ENCODE data around the gene PKD1.
"Not testable (repeated sequence)": the region's sequence is repeated elsewhere in the genome, so short reads cannot be mapped to it uniquely, and the experiment has no call there.

PKD1 gene

DNA sequence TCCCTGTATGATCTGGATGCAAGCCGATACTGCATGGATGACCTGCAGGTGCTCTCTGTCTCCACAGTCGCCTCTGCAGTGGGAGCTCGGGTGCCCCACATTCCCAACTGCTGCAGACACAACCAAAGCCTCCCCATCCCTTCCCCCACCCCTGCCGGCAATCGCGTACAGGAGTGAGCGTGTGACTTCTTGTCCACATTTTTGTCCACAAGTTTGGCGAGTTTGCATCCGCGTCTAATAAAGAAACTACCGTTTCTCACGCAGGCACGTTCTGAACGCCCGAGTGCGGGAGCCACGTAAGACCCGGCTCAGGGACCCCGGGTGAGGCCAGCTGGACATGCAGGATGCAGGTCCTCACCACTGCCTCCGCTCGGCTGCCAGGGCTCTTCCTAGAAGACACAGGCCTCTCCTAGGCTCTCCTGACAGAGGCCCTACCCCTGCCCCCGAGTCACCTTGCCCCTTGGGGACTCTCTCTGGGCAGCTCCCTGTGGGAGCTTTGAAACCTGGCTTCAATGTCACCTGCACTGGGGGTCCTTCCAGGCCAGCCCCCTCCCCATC is 5.7 kb downstream of the PKD1 start:
- not testable (repeated sequence) for H3K27ac ChIP-seq (ENCODE audit: low read depth, low read length); H2AFZ ChIP-seq (ENCODE audit: low read length, unreplicated experiment); H3K4me3 ChIP-seq (ENCODE audit: low read depth, low read length); H3K27me3 ChIP-seq (ENCODE audit: insufficient read depth, low read length); H3K36me3 ChIP-seq (ENCODE audit: insufficient read depth, low read length)
- peaks cover 29% of the 10 kb centered on the region for H3K79me2 ChIP-seq (ENCODE audit: control insufficient read depth, insufficient read depth, low read length, unreplicated experiment)
- H3K4me1 ChIP-seq (ENCODE audit: control insufficient read depth, insufficient read depth, low read length, unreplicated experiment) = peaks cover 22% of the 10 kb centered on the region

DNA sequence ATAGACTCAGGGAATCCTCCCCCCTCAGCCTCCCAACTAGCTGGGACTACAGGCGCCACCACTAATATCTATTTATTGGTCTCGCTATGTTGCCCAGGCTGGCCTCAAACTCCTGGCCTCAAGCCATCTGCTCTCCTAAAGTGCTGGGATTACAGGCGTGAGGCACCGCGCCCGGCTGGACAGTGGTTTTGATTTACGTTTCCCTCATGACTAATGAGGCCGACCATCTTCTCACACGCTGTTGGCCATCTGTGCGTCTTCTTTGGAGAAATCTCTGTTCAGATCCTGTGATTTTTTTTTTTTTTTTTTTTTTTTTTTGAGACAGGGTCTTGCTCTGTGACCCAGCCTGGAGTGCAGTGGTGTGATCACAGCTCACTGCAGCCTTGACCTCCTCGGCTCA is 6.4 kb downstream of the PKD1 start:
- H3K4me3 ChIP-seq (ENCODE audit: low read depth, low read length); H3K27me3 ChIP-seq (ENCODE audit: insufficient read depth, low read length); H2AFZ ChIP-seq (ENCODE audit: low read length, unreplicated experiment); H3K36me3 ChIP-seq (ENCODE audit: insufficient read depth, low read length); H3K27ac ChIP-seq (ENCODE audit: low read depth, low read length): not testable (repeated sequence)
- Histone ChIP-seq H3K4me1 (ENCODE audit: control insufficient read depth, insufficient read depth, low read length, unreplicated experiment) (peaks cover 27% of the 10 kb centered on the region), H3K79me2 (ENCODE audit: control insufficient read depth, insufficient read depth, low read length, unreplicated experiment) (peaks cover 33% of the 10 kb centered on the region)

- H3K4me3 ChIP-seq (ENCODE audit: low read depth, low read length); H2AFZ ChIP-seq (ENCODE audit: low read length, unreplicated experiment); H3K27me3 ChIP-seq (ENCODE audit: insufficient read depth, low read length); H3K27ac ChIP-seq (ENCODE audit: low read depth, low read length); H3K36me3 ChIP-seq (ENCODE audit: insufficient read depth, low read length): not testable (repeated sequence)
- peaks cover 35% of the 10 kb centered on the region for H3K79me2 ChIP-seq (ENCODE audit: control insufficient read depth, insufficient read depth, low read length, unreplicated experiment)
- H3K4me1 ChIP-seq (ENCODE audit: control insufficient read depth, insufficient read depth, low read length, unreplicated experiment) = peaks cover 29% of the 10 kb centered on the region
Measured at GRCh38 chr16:2127630-2128280, 7.9 kb downstream of the PKD1 start.

DNA sequence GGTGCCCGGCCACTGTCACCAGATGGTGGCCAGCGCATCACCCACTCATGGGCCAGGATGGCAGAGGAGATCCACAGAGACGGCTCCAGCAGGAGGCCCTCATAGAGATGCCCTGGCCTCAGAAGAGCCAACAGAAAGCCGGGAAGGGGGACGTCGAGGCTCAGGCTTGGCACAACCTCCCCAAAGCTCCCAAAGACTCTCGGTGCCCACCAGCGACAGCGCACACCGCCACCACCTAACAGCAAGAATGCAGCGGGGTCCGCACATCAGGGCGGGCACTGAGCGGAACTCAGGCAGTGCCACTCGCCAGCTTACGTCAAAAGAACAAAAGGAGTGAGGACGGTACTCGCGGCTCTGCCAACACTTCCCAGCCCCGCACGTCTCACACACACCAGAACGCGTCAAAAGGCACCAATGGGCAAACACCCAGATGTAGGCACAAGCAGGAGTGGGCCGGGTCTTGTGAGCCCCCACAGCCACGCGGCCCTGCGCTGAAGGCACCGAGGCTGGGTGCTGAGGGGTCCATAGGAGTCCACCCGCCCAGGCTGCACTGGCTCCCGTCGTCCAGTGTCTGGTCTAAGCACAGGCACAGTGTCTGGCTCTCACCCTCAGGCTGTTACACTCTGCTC is 8.7 kb downstream of the PKD1 start:
- not testable (repeated sequence) for H3K27ac ChIP-seq (ENCODE audit: low read depth, low read length); H3K27me3 ChIP-seq (ENCODE audit: insufficient read depth, low read length); H3K4me3 ChIP-seq (ENCODE audit: low read depth, low read length); H2AFZ ChIP-seq (ENCODE audit: low read length, unreplicated experiment); H3K36me3 ChIP-seq (ENCODE audit: insufficient read depth, low read length)
- Histone ChIP-seq H3K4me1 (ENCODE audit: control insufficient read depth, insufficient read depth, low read length, unreplicated experiment) (peaks cover 29% of the 10 kb centered on the region), H3K79me2 (ENCODE audit: control insufficient read depth, insufficient read depth, low read length, unreplicated experiment) (peaks cover 41% of the 10 kb centered on the region)

DNA sequence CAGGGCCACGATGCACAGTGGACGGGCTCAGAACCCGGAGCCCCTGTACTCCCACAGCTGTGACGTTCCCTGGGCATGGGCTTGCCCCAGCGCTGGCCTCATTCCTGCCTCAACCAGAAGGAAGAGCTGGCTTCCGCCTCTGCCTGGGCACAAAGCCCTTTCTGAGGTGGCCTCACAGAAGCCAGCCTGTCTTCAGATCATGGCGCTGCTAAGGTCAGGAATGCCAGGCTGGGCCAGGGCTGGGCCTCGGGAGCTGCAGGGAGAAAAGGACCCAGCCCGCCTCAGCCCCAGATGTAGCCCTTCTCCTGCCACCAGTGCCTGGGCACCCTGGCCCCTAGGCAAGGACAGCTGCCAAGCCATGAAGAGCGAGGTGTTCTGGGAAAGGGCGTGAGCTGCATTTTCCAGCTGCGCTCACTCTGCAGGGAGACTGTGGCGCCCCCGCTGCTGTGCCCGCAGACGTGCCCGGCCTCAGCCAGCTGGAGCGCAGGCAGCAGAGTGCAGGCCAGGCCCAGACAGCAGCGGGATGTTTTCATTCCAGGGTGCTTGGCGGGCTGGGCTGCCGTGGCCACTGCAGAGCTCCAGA is 9.4 kb downstream of the PKD1 start:
- H3K4me3 ChIP-seq (ENCODE audit: low read depth, low read length); H2AFZ ChIP-seq (ENCODE audit: low read length, unreplicated experiment): not testable (repeated sequence)

DNA sequence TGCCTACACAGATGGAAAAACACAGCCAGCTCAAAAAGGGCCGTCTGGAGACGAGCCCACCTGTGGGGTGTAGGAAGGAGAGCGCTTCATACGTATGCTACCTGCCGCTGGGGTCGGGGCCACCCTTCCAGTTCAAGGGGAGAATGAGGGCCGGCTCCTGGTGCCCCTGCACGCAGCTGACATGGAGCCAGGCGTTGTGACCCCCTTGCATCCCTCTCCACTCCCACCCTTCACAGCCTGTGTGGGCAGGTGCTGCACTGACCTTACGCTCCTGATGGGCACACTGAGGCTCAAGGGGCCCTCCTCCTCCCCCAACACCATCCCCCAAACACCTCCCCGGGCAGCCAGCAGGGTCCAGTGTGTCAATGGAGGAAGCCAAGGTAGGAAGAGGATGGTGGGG is 10.1 kb downstream of the PKD1 start:
- Histone ChIP-seq H3K4me3 (ENCODE audit: low read depth, low read length) (peak overlapping the region; percentile 61), H3K79me2 (ENCODE audit: control insufficient read depth, insufficient read depth, low read length, unreplicated experiment) (peaks cover 41% of the 10 kb centered on the region), H3K27ac (ENCODE audit: low read depth, low read length) (peak overlapping the region; percentile 78), H3K4me1 (ENCODE audit: control insufficient read depth, insufficient read depth, low read length, unreplicated experiment) (peaks cover 29% of the 10 kb centered on the region)
- H3K36me3 ChIP-seq (ENCODE audit: insufficient read depth, low read length); H2AFZ ChIP-seq (ENCODE audit: low read length, unreplicated experiment); H3K27me3 ChIP-seq (ENCODE audit: insufficient read depth, low read length): not testable (repeated sequence)

More for the DNA sequence above, 9.4 kb downstream of the PKD1 start:
- H3K36me3 ChIP-seq (ENCODE audit: insufficient read depth, low read length); H3K27me3 ChIP-seq (ENCODE audit: insufficient read depth, low read length); H3K27ac ChIP-seq (ENCODE audit: low read depth, low read length): not testable (repeated sequence)
- H3K79me2 ChIP-seq (ENCODE audit: control insufficient read depth, insufficient read depth, low read length, unreplicated experiment) = peaks cover 44% of the 10 kb centered on the region
- H3K4me1 ChIP-seq (ENCODE audit: control insufficient read depth, insufficient read depth, low read length, unreplicated experiment) = peaks cover 29% of the 10 kb centered on the region

DNA sequence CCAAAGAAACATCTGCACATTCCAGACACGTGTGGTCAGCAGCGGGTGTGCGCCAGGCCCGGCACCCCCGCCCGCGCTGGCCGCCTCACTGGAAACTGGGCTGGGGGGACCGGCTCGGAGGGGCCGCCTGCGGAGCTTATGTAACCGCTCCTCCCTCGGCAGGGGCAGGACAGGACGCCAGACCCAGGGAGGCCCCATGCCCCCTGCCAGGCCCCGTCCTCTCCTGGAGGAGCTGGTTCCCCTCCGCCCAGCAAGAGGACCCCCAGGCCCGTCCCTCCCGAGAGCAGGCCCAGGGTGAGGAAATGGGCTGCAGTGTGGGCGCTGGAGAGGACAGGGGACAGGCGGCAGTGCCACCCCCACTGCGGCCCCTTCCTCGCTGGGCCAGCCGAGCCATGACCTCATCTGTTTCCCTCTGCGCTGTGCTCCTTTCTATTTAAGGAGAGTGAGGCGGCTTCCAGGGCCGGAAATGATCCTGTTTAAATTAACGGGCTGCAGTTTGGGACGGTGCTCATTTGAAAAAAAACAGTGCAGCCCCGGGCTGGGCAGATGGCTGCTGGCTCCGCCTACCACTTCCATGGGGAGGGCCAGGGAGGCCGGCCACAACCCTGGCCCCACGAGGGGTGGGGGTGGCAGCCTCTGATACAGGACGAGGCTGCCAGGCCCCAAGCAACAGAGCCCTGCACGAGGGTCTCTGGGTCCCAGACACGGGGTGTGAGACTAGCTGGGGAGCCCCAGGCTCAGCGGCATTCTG is 10.8 kb downstream of the PKD1 start:
- Histone ChIP-seq H3K79me2 (ENCODE audit: control insufficient read depth, insufficient read depth, low read length, unreplicated experiment) (peaks cover 39% of the 10 kb centered on the region), H3K27ac (ENCODE audit: low read depth, low read length) (peak overlapping the region; percentile 78), H3K4me1 (ENCODE audit: control insufficient read depth, insufficient read depth, low read length, unreplicated experiment) (peaks cover 29% of the 10 kb centered on the region), H3K4me3 (ENCODE audit: low read depth, low read length) (peak overlapping the region; percentile 61)
- not testable (repeated sequence) for H3K36me3 ChIP-seq (ENCODE audit: insufficient read depth, low read length); H3K27me3 ChIP-seq (ENCODE audit: insufficient read depth, low read length); H2AFZ ChIP-seq (ENCODE audit: low read length, unreplicated experiment)

DNA sequence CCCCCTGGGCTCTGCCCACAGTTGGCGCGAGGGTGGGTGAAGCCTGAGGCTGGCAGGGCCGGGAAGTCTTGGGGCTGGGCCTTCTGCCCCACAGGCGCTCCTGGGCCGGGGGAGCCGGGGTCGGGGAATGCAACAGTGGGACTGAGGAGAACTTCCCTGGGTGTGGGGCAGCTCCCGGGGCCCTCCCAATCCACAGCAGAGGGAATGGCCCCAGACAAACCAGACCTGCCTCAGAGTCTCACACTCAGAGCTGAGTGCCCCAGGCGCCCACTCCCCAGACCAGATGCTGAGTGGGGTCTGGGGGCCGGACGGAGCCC is 11.4 kb downstream of the PKD1 start:
- Histone ChIP-seq H3K79me2 (ENCODE audit: control insufficient read depth, insufficient read depth, low read length, unreplicated experiment) (peaks cover 38% of the 10 kb centered on the region), H3K4me1 (ENCODE audit: control insufficient read depth, insufficient read depth, low read length, unreplicated experiment) (peaks cover 29% of the 10 kb centered on the region), H3K4me3 (ENCODE audit: low read depth, low read length) (peak overlapping the region; percentile 61), H3K27ac (ENCODE audit: low read depth, low read length) (peak overlapping the region; percentile 78)
- not testable (repeated sequence) for H2AFZ ChIP-seq (ENCODE audit: low read length, unreplicated experiment); H3K36me3 ChIP-seq (ENCODE audit: insufficient read depth, low read length); H3K27me3 ChIP-seq (ENCODE audit: insufficient read depth, low read length)

DNA sequence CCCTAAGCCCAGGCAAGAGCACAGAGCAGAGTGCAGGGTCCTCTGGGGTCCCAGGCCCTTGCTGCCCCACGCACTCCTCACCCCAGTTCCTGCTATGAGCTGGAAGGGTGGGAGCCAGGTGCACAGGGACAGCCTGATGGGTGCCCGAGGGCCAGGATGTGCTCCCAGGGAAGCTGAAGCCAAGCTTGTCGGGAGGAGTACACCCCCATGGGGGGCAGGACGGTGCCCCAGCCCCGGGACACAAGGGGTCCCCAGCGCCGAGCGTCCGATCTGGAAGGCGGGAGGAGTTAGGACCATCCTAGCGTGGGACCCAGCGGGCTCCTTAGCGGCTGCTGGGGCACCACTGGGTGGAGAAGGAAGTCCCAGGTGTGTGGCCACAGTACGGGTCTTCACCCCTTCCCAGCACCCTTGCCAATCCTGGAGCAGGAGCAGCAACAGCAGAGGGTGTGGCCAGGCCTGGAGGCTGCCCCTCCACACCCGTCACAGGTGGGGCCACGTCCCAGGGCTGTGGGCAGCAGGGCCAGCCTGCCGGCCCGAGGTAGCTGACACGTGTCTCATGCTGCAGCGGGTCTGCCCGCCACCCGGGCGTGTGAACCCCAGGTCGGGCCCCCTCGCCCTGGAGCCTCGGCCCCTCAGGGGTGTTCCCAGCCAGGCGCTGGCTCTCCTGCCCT is 11.9 kb downstream of the PKD1 start:
- Histone ChIP-seq H3K4me1 (ENCODE audit: control insufficient read depth, insufficient read depth, low read length, unreplicated experiment) (peaks cover 29% of the 10 kb centered on the region), H3K79me2 (ENCODE audit: control insufficient read depth, insufficient read depth, low read length, unreplicated experiment) (peaks cover 38% of the 10 kb centered on the region)
- H3K27ac ChIP-seq (ENCODE audit: low read depth, low read length); H3K36me3 ChIP-seq (ENCODE audit: insufficient read depth, low read length); H3K27me3 ChIP-seq (ENCODE audit: insufficient read depth, low read length); H3K4me3 ChIP-seq (ENCODE audit: low read depth, low read length); H2AFZ ChIP-seq (ENCODE audit: low read length, unreplicated experiment): not testable (repeated sequence)

- Histone ChIP-seq H3K4me1 (ENCODE audit: control insufficient read depth, insufficient read depth, low read length, unreplicated experiment) (peaks cover 29% of the 10 kb centered on the region), H3K79me2 (ENCODE audit: control insufficient read depth, insufficient read depth, low read length, unreplicated experiment) (peaks cover 38% of the 10 kb centered on the region)
- H3K27ac ChIP-seq (ENCODE audit: low read depth, low read length); H2AFZ ChIP-seq (ENCODE audit: low read length, unreplicated experiment); H3K27me3 ChIP-seq (ENCODE audit: insufficient read depth, low read length); H3K4me3 ChIP-seq (ENCODE audit: low read depth, low read length); H3K36me3 ChIP-seq (ENCODE audit: insufficient read depth, low read length): not testable (repeated sequence)
Measured at GRCh38 chr16:2122934-2123683, 12.6 kb downstream of the PKD1 start.
